Right ventricle myocardium inferior (tissue), 1 donor: ENCODE data around the gene GTF3C5. TPM values are rescaled to one million over a fixed set of nuclear protein-coding genes. Genes with fewer than 3 reads are reported as not detected.
"Not testable (repeated sequence)": the region's sequence is repeated elsewhere in the genome, so short reads cannot be mapped to it uniquely, and the experiment has no call there.

ENCODE experiments used
- ATAC-seq: fragments of 200-7000 bp; cut with Tn5 transposase; one replicate; pipeline ENCODE4 v1.9.1; 2020; ENCODE audit warnings: mild to moderate bottlenecking, moderate library complexity
- DNase-seq: peaks from one replicate; pipeline ENCODE4 v3.0.0; 2021; ENCODE audit errors: missing footprints
- intact Hi-C: fragments of 100-400 bp; cut with DNase I; formaldehyde crosslinking; loops from one replicate; pipeline ENCODE4 v1.11.0; 2022
- total RNA-seq: library from RNA; stranded (reverse); fragmentation: NEBNext Ultra II Directional; extraction: Animal tissue kit (Norgen Biotek cat#: 25700); gene quantifications from one replicate; pipeline ENCODE4 v1.2.1, GENCODE V29; 2021
- donor health status: DM: no; HTN: yes; CAD: no; lungs with severe emphysema.

GTF3C5 gene
- total RNA-seq, 1 donor from 2014 or later: 58.0 TPM

DNA sequence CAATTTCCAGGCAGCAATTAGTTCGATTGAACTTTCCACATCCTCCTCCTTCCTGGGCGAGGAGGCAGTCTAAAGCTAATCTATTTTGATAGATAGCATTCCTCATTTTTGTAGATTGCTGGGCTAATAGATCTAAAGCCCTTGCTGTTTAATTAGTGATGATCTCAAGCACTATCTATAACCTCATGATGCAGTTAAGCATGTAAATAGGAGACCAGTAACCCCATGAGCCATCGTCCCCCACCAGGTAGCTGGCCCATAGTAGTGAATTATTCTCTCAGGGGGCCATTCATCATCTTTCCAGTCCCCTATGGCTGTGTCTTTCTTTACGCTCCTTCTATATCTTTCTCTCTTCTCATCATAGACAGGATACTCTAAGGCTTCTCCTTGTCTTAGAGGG, 45.9 kb downstream of the GTF3C5 start:
- DNase-seq: no peak
- ATAC-seq: no peak
- intact Hi-C loops: no loop called here

- intact Hi-C loops: no loop called here
- DNase-seq: no peak
- no peak for ATAC-seq
Observed at GRCh38 chr9:133078486-133078885, 47.7 kb downstream of the GTF3C5 start.

DNA sequence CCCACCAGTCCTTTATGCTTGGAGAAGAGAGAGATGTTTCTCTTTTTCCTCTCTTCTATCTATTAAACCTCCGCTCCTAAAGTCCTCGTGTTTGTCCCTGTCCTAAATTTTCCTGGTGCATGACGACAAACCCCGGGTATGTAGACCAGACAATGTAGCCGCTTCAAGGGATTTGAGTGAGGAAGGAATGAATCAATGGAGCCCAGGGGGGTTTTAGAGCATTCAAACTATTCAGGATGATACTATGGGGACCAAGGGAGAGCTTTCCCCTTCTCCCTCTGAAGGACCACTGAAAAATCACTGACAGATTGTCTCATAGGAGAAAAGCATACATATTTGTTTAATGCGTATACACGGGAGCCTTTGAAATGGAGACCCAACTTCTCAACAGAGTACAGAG, 49.4 kb downstream of the GTF3C5 start:
- intact Hi-C loops: no loop called here
- DNase-seq (no peak), ATAC-seq (no peak)

DNA sequence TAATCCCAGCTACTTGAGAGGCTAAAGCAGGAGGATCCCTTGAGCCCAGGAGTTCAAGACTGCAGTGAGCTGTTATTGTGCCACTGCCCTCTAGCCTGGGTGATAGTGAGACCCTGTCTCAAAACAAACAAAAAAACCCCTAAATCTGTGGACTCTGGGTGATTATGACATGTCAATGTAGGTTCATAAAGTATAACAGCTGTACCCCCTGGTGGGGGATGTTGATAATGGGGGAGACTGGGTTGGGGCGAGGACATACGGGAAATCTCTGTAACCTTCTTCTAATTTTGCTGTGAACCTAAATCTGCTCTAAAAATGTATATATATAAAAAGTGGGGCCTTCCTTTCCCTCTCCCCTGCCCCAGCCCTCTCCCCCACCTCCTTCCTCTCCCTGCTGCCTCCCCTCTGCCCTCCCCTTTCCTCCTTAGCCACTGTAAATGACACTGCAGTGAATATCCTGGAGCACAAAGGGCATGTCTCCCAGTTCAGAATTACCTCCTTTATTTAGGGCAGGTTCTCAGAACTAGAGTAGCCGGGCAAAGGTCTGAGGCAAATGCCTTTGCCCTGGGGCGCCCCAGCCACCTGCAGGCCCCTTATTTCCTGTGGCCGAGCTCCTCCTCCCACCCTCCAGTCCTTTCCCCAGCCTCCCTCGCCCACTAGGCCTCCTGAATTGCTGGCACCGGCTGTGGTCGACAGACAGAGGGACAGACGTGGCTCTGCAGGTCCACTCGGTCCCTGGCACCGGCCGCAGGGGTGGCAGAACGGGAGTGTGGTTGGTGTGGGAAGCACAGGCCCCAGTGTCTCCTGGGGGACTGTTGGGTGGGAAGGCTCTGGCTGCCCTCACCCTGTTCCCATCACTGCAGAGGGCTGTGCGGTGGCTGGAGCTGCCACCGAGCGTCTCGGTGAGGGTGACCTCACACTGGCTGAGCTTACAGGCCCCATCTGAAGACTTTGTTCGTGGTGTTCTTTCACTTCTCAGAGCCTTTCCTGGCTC, 50.3 kb downstream of the GTF3C5 start:
- DNase-seq, intact Hi-C loops: not testable (repeated sequence)
- peak; percentile 43 for ATAC-seq

- intact Hi-C loops, DNase-seq, ATAC-seq: not testable (repeated sequence)
Observed at GRCh38 chr9:133081957-133082644, 51.3 kb downstream of the GTF3C5 start.

DNA sequence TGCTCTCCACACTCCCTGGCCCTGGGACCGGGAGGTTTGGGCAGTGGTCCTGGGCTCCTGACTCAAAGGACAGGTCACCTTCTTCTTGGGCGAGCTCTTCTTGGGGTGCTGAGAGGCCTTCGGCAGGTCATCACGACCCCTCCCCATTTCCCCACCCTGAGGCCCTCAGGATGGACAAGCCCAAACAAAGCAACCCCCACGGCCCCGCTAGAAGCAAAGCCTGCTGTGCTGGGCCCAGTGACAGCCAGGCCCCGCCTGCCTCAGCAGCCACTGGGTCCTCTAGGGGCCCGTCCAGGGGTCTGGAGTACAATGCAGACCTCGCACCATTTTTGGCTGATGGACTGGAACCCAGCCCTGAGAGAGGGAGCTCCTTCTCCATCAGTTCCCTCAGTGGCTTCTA, 52.9 kb downstream of the GTF3C5 start:
- intact Hi-C loops, DNase-seq, ATAC-seq: not testable (repeated sequence)

- DNase-seq, ATAC-seq, intact Hi-C loops: not testable (repeated sequence)
Observed at GRCh38 chr9:133086212-133086860, 55.5 kb downstream of the GTF3C5 start.

GRCh38 chr9:133086894-133087293, 56.1 kb downstream of the GTF3C5 start:
- DNase-seq (no peak), ATAC-seq (no peak)
- intact Hi-C loops: no loop called here

DNA sequence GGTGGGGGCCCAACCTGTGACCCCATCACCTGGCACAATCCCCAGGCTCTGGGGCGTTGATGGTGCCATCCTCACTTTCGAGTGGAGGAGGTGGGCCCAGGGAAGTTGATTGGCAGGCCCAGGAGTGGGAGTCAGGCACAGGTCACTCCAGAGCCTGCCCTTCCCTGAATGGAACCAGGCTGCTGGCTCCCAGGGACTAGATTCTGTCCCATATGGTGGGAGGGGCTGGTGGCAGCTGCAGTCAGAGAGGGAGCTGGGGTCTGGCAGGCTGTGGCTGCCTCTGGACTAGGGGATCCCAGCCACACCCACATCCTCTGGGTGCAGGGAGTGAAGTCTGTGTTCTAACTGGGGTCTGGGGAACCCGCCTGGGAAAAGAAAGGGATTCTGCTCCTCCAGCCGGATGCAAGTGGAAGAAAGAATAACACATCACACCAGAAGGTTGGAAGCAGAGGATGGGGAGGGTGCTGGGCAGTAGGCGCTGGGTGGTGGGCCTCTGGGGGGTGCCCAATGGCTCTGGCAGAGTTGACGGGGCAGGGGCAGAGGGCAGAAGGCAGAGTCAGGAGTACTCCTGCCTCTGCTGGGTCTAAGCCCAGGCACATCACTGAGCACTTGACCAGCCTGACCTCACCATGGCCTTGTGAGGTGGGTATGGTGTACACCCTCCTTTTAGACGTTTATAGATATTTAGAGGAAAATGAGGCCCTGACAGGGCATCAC, 56.8 kb downstream of the GTF3C5 start:
- no peak for ATAC-seq
- no peak for DNase-seq

GRCh38 chr9:133088146-133088750, 57.5 kb downstream of the GTF3C5 start:
- intact Hi-C loops: no loop called here
- no peak for DNase-seq
- no peak for ATAC-seq

More for the DNA sequence above, 56.8 kb downstream of the GTF3C5 start:
- intact Hi-C loops: no loop called here

DNA sequence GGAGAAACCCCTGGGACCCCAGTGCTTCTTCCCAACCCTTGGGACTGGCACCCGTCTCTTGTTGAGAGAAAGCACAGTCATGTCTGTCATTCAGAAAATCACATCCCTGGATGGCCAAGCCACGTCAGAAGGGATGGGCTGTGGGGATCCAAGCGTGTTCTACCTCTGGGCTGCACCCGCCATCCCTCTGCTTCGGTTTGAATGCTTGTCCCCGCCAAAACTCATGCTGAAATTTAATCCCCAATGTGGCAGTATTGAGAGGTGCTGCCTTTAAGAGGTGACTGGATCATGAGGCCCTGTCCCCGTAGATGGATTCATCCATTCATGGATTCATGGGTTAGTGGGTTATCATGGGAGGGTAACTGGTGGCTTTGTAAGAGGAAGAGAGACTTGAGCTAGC, 58.0 kb downstream of the GTF3C5 start:
- intact Hi-C loops: no loop called here
- no peak for DNase-seq
- ATAC-seq: no peak

GRCh38 chr9:133089271-133089671, 58.5 kb downstream of the GTF3C5 start:
- ATAC-seq (peak; percentile 25), DNase-seq (no peak)
- intact Hi-C loops: no loop called here

DNA sequence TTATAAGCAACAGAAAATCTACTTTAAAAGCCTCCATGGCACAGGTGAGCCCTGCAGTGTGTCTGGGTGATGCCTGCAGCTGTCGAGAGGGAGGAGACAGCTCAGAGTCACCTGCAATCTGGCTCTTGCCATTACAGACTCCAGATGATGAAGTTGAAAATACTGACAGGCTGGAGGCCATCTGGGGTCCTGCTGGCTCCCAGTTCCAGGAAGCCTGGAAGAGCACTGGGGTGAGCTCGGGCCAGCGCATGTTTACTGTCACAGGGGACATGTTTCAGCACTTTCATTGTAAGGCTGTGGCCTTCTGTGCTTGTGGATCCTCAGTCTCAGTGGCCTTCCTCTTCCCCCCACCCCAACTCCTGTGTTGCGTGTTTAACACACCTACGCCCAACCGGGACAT, 59.4 kb downstream of the GTF3C5 start:
- ATAC-seq (peak; percentile 75), DNase-seq (no peak)
- intact Hi-C loops: no loop called here

DNA sequence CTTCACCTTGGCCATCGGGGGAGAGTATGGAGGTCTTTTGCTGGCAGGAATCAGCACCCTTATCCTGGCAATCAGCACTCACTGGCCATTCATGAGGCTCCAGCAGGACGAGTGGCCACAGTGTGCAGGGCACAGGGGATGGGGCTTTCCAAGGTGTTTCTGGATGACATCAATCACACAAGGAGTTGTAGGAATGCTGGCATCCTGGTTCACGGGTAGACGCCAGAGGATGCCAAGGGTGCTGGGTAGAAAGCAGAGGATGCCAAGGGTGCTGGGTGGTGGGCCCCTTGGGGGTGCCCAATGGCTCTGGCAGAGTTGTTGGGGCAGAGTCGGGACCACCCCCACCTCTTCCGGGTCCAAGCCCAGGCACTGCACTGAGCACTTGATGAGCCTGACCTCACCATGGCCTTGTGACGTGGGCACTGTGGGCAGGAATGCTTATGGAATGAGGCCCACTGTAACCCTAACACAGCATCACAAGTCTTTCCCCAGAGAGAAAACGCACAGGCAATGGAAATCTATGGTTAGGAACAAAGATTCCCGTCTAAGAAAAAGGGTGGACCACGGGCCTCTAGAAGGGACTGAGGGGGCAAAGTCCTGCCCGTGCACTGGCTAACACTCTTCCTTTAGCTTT, 60.1 kb downstream of the GTF3C5 start:
- no peak for DNase-seq
- ATAC-seq: peak; percentile 4
- intact Hi-C loops: no loop called here

DNA sequence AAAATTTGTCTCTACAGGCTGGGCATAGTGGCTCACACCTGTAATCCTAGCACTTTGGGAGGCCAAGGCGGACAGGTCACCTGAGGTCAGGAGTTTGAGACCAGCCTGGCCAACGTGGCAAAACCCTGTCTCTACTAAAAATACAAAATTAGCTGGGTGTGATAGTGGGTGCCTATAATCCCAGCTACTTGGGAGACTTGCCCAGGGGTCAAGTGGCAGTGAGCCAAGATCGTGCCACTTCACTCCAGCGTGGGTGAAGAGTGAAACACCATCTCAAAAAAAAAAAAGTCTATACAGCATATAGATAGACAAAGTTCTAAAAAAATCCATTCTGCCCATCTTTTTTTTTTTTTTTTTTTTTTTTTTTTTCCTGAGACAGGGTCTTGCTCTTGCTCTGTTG, 63.6 kb downstream of the GTF3C5 start:
- ATAC-seq, DNase-seq, intact Hi-C loops: not testable (repeated sequence)

DNA sequence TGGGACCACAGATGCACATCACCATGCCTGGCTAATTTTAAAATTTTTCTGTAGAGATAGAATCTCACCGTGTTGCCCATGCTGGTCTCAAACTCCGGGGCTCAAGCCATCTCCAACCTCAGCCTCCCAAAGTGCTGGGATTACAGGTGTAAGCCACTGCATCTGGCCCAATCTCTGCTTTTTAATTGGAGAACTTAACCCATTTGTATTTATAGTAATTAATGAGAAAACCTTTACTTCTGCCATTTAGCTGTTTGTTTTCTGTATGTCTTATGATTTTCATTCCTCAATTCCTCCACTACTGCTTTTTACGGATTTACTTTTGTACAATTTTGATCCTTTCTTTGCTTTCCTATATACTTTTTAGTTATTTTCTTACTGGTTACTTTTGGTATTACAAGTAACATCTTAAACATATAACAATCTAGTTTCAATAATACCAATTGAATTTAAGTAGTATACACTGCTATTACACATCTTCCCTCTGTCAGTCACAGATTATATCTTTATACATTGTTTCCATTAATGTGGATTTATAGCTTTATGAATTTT, 64.1 kb downstream of the GTF3C5 start:
- ATAC-seq: no peak
- no peak for DNase-seq
- intact Hi-C loops: no loop called here

DNA sequence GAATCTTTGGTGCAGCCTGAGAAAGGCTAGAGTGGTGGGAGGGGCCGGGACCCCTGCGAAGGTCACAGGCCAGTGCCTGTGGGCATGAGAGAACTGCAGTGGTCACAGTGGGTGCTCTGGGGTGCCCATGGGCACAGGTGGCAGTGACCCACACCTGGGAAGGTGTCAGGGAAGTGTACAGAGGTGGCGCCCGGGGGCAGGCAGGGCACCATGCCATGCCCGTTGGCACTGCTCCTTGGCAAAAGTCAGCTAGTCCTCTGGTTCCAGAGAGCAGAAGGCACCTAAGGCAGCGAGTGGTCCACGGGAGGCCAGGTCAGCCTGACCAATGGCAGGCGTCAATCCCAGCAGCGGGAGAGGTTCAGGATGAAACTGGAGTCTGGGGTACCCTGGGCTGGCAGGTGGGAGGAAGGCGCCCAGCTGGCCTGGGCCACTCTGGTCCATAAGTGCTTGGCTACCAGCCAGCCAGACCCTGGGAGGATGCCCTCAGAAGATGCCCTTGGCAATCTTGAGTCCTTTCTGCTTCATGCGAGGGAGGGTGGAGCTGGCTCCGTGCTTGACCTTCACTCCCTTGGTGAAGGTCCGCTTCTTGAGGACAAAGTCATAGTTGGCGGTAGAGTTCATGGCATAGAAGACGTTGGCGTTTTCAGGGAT, 67.4 kb downstream of the GTF3C5 start:
- ATAC-seq: no peak
- intact Hi-C loops: no loop called here
- DNase-seq: no peak
